Type B pancreatic cell (in vitro differentiated cells): Measurements from ENCODE around the gene VAV2. TPM values are rescaled to one million over a fixed set of nuclear protein-coding genes. Genes with fewer than 3 reads are reported as not detected.

Source experiments
- DNase-seq: peaks from one replicate; pipeline ENCODE4 v3.0.0; 2021; ENCODE audit warnings: mixed read lengths; ENCODE audit not compliant: unreplicated experiment; ENCODE audit errors: extremely low spot score
- H3K27ac Mint-ChIP-seq: 2 replicates; pipeline ENCODE4 v1.8.0; 2021; ENCODE audit warnings: mild to moderate bottlenecking, mixed read lengths
- H3K27me3 Mint-ChIP-seq: 2 replicates; pipeline ENCODE4 v1.8.0; 2021; ENCODE audit warnings: mixed read lengths
- H3K36me3 Mint-ChIP-seq: 2 replicates; pipeline ENCODE4 v1.8.0; 2021; ENCODE audit warnings: mixed read lengths
- H3K4me1 Mint-ChIP-seq: one replicate; pipeline ENCODE4 v1.8.0; 2021; ENCODE audit warnings: mixed read lengths; ENCODE audit not compliant: unreplicated experiment
- H3K4me3 Mint-ChIP-seq: 2 replicates; pipeline ENCODE4 v1.8.0; 2021; ENCODE audit warnings: mild to moderate bottlenecking, mixed read lengths
- H3K9me3 Mint-ChIP-seq: 2 replicates; pipeline ENCODE4 v1.8.0; 2021; ENCODE audit warnings: mixed read lengths
- total RNA-seq: library from RNA; stranded (reverse); gene quantifications from 2 replicates; pipeline ENCODE4 v1.2.1, GENCODE V29; 2021; ENCODE audit warnings: low replicate concordance
- TF ChIP-seq, protein P1 (sequence below): fragments of 200-600 bp; sonication (generic); conservative IDR thresholded peaks from 2 replicates; pipeline ENCODE4 v1.5.0; 2021; ENCODE audit warnings: antibody characterized with exemption, mild to moderate bottlenecking

VAV2 gene
- total RNA-seq, 1 donor from 2014 or later, result 39.4 TPM

GRCh38 chr9:133798160-133798559 is 194.0 kb downstream of the VAV2 start:
- no peak for DNase-seq
- H3K27me3 Mint-ChIP-seq, result no peaks in the 10 kb centered on the region
- H3K9me3 Mint-ChIP-seq, result no peaks in the 10 kb centered on the region
- no peaks in the 10 kb centered on the region for H3K36me3 Mint-ChIP-seq
- no peak overlapping the region for H3K4me3 Mint-ChIP-seq
- no peak overlapping the region for H3K27ac Mint-ChIP-seq
- TF ChIP-seq, protein P1, sequence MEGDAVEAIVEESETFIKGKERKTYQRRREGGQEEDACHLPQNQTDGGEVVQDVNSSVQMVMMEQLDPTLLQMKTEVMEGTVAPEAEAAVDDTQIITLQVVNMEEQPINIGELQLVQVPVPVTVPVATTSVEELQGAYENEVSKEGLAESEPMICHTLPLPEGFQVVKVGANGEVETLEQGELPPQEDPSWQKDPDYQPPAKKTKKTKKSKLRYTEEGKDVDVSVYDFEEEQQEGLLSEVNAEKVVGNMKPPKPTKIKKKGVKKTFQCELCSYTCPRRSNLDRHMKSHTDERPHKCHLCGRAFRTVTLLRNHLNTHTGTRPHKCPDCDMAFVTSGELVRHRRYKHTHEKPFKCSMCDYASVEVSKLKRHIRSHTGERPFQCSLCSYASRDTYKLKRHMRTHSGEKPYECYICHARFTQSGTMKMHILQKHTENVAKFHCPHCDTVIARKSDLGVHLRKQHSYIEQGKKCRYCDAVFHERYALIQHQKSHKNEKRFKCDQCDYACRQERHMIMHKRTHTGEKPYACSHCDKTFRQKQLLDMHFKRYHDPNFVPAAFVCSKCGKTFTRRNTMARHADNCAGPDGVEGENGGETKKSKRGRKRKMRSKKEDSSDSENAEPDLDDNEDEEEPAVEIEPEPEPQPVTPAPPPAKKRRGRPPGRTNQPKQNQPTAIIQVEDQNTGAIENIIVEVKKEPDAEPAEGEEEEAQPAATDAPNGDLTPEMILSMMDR, result no peak
- H3K4me1 Mint-ChIP-seq, result peaks cover 6% of the 10 kb centered on the region

DNA sequence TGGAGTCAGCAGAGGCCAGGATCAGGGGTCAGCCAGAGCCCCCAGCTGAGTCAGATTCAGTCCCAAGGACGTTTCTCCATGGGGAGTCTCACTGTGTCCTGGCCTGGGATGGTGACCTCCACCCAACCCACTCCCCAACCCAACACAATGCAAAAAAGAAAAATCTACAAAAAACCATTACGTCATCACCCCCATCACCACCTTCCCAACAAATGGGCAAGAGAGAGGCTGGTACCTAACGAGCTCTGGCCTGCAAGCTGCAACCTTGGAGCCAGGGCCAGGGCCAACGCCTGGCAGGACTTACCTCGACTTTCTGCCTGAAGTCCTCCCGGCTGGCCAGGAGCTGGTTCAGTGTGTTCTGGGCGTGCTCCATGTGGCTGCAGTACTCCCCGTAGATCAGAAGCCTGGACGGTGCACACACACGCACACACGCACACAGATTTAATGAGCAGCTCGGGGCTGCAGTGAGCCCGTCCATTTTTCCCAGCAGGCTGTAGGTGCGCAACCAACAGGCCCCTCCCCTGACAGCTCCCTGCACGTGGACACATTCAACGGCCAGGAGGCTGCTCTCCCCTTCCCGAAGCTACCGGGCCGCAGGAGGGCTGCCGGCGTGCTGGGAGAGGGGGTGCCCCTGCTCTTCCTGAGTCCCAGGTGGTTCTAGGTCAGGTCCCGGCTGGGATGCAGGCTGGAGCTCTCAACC is 194.6 kb downstream of the VAV2 start:
- Mint-ChIP-seq H3K4me1 (peaks cover 11% of the 10 kb centered on the region), H3K27me3 (no peaks in the 10 kb centered on the region), H3K9me3 (no peaks in the 10 kb centered on the region), H3K27ac (no peak overlapping the region), H3K4me3 (no peak overlapping the region), H3K36me3 (no peaks in the 10 kb centered on the region)
- no peak for DNase-seq
- TF ChIP-seq, protein P1, result no peak

- Mint-ChIP-seq H3K9me3 (no peaks in the 10 kb centered on the region), H3K36me3 (no peaks in the 10 kb centered on the region), H3K27ac (no peak overlapping the region), H3K27me3 (no peaks in the 10 kb centered on the region), H3K4me3 (no peak overlapping the region), H3K4me1 (peaks cover 7% of the 10 kb centered on the region)
- TF ChIP-seq, protein P1, result no peak
- DNase-seq, result no peak
Observed at GRCh38 chr9:133796562-133796961, 195.6 kb downstream of the VAV2 start.

GRCh38 chr9:133795049-133795448 is 197.1 kb downstream of the VAV2 start:
- Mint-ChIP-seq H3K4me3 (no peak overlapping the region), H3K27me3 (no peaks in the 10 kb centered on the region), H3K27ac (no peak overlapping the region), H3K4me1 (peaks cover 7% of the 10 kb centered on the region), H3K9me3 (no peaks in the 10 kb centered on the region), H3K36me3 (no peaks in the 10 kb centered on the region)
- TF ChIP-seq, protein P1, result no peak
- no peak for DNase-seq

DNA sequence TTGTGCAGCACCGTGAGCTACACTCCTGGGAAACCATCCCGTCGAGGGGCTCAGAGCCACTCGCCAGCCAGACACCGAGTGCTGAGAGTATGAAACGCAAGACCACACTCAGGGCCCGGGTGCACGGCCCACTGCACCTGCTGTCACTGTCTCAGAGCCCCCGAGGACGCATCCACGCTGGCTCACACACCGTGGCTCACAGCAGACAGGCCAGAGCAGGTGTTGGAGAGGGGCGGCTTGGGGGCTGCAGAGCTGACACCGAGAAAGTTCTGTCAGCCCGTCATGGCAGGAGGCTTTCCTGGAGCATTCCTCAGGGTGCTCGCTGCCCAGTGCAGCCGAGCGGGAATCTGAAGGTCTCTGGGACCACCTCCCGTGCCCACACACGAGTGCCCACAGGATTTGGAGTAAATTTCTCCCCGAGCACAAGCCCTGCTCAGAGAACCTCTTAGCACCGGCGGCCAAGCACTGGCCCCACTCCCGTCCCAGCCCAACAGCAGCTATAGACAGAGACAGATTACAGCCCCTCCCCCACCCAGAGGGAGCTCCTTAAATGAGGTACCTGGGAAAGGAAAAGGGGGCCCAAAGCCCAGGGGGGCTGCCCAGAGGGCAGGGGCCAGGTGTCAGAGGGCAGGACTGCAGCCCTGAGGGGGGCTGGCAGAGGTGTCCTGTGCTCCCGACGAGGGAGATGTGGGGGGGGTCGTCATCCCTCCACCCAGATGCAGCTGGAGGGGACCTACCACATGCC is 197.9 kb downstream of the VAV2 start:
- Mint-ChIP-seq H3K4me3 (no peak overlapping the region), H3K36me3 (no peaks in the 10 kb centered on the region), H3K4me1 (peaks cover 7% of the 10 kb centered on the region), H3K27ac (no peak overlapping the region), H3K9me3 (no peaks in the 10 kb centered on the region), H3K27me3 (no peaks in the 10 kb centered on the region)
- TF ChIP-seq, protein P1, result no peak
- no peak for DNase-seq
